Measurements from ENCODE around the gene PRUNE2.

The PRUNE2 gene

GRCh38 chr9:76619640-76620039 lies 286.3 kb downstream of the PRUNE2 start:
- no peak for TF ChIP-seq CTCF (IDR thresholded peaks at IDR 0.05; ENCODE audit: low read depth, low read length)
- DNase-seq (ENCODE audit: extremely low read depth, low read depth), result peak; percentile 19

- TF ChIP-seq CTCF (IDR thresholded peaks at IDR 0.05; ENCODE audit: low read depth, low read length), result no peak
- no peak for DNase-seq (ENCODE audit: extremely low read depth, low read depth)
Measured at GRCh38 chr9:76619197-76619596, 286.7 kb downstream of the PRUNE2 start.

- DNase-seq (ENCODE audit: extremely low read depth, low read depth), result peak; percentile 80
- TF ChIP-seq CTCF (IDR thresholded peaks at IDR 0.05; ENCODE audit: low read depth, low read length), result no peak
Measured at GRCh38 chr9:76618762-76619161, 287.2 kb downstream of the PRUNE2 start.

- TF ChIP-seq CTCF (IDR thresholded peaks at IDR 0.05; ENCODE audit: low read depth, low read length), result no peak
- DNase-seq (ENCODE audit: extremely low read depth, low read depth), result no peak
Measured at GRCh38 chr9:76617497-76618175, 288.3 kb downstream of the PRUNE2 start.

GRCh38 chr9:76616780-76617179 lies 289.1 kb downstream of the PRUNE2 start:
- no peak for DNase-seq (ENCODE audit: extremely low read depth, low read depth)
- no peak for TF ChIP-seq CTCF (IDR thresholded peaks at IDR 0.05; ENCODE audit: low read depth, low read length)

GRCh38 chr9:76615177-76615603 lies 290.7 kb downstream of the PRUNE2 start:
- DNase-seq (ENCODE audit: extremely low read depth, low read depth), result no peak
- TF ChIP-seq CTCF (IDR thresholded peaks at IDR 0.05; ENCODE audit: low read depth, low read length), result no peak

GRCh38 chr9:76613974-76614373 lies 291.9 kb downstream of the PRUNE2 start:
- no peak for DNase-seq (ENCODE audit: extremely low read depth, low read depth)
- no peak for TF ChIP-seq CTCF (IDR thresholded peaks at IDR 0.05; ENCODE audit: low read depth, low read length)

Measured in AG09319 (cell line).